ENCODE measurements around the gene AMOTL2. TPM values are rescaled to one million over a fixed set of nuclear protein-coding genes. Genes with fewer than 3 reads are reported as not detected.

AMOTL2 gene
- total and polyA plus RNA-seq, 2 donors (not counting 3 experiments of a cell fraction or from before 2014, with no cell fraction given) = 130 to 145 TPM

- dilution Hi-C loops (cut with MboI; ENCODE audit: extremely low pct_ligation_motif_present, low sequenced_read_pairs) (no loop called here), intact Hi-C loops (cut with micrococcal nuclease) (loop anchor here (1.0 to 2.0 kb wide), 6 partner anchors 12 to 371 kb away; partner anchors contain the start of gene AMOTL2)
- TF ChIP-seq MYC (IDR thresholded peaks at IDR 0.05; ENCODE audit: low read depth, low read length) (no peak), FOS (IDR thresholded peaks at IDR 0.05; ENCODE audit: borderline replicate concordance, insufficient read depth, low read length) (peak; percentile 37), JUN (IDR thresholded peaks at IDR 0.05; ENCODE audit: borderline replicate concordance, insufficient read depth, insufficient read length, low read depth) (no peak), EZH2 (IDR thresholded peaks at IDR 0.05; ENCODE audit: borderline replicate concordance, low read depth, low read length, severe bottlenecking) (no peak), POLR2AphosphoS5 (IDR thresholded peaks at IDR 0.05; ENCODE audit: insufficient read depth, low read depth, low read length) (peak; percentile 33), GATA2 (IDR thresholded peaks at IDR 0.05; ENCODE audit: insufficient read depth, insufficient read length, low read depth, low read length) (no peak), POLR2A (IDR thresholded peaks at IDR 0.05; ENCODE audit: low read depth, low read length) (peak; percentile 57)
- TF ChIP-seq, protein P1, sequence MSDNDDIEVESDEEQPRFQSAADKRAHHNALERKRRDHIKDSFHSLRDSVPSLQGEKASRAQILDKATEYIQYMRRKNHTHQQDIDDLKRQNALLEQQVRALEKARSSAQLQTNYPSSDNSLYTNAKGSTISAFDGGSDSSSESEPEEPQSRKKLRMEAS (IDR thresholded peaks at IDR 0.05; ENCODE audit: insufficient read depth, insufficient read length) = no peak
- TF ChIP-seq, protein P2, sequence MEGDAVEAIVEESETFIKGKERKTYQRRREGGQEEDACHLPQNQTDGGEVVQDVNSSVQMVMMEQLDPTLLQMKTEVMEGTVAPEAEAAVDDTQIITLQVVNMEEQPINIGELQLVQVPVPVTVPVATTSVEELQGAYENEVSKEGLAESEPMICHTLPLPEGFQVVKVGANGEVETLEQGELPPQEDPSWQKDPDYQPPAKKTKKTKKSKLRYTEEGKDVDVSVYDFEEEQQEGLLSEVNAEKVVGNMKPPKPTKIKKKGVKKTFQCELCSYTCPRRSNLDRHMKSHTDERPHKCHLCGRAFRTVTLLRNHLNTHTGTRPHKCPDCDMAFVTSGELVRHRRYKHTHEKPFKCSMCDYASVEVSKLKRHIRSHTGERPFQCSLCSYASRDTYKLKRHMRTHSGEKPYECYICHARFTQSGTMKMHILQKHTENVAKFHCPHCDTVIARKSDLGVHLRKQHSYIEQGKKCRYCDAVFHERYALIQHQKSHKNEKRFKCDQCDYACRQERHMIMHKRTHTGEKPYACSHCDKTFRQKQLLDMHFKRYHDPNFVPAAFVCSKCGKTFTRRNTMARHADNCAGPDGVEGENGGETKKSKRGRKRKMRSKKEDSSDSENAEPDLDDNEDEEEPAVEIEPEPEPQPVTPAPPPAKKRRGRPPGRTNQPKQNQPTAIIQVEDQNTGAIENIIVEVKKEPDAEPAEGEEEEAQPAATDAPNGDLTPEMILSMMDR (IDR thresholded peaks at IDR 0.05; ENCODE audit: extremely low read depth in 1 of 2, insufficient read depth in 1 of 2, low read depth in 1 of 2, low read length in 2 of 2) = no peak
- FAIRE-seq (peak; percentile 98), DNase-seq (ENCODE audit: low read depth, low spot score) (peak; percentile 85)
- peaks cover 39% of the 10 kb centered on the region for H3K4me1 ChIP-seq (ENCODE audit: control insufficient read depth, extremely low read depth, insufficient read depth, low read length)
- peak overlapping the region; percentile 25 for H3K9ac ChIP-seq (replicated peaks; ENCODE audit: extremely low read depth, insufficient read depth, low read length)
- no peaks in the 10 kb centered on the region for H3K9me1 ChIP-seq (replicated peaks; ENCODE audit: control insufficient read depth, extremely low read depth, insufficient read depth, low read length)
- peak overlapping the region; percentile 87 for H3K27ac ChIP-seq (ENCODE audit: insufficient read depth, low read depth, low read length)
- H3K4me2 ChIP-seq (ENCODE audit: insufficient read depth, low read length) = peak overlapping the region; percentile 55
- peak overlapping the region in 1 of 3 experiments; percentile 0 for H3K4me3 ChIP-seq (replicated peaks in 1 of 3; ENCODE audit: insufficient read depth in 1 of 3, low read depth in 1 of 3, low read length in 3 of 3)
- H3K9me3 ChIP-seq (replicated peaks; ENCODE audit: control insufficient read depth, insufficient read depth, low read length) = no peaks in the 10 kb centered on the region
- H3K27me3 ChIP-seq (ENCODE audit: control insufficient read depth in 2 of 2, insufficient read depth in 2 of 2, low read length in 2 of 2) = no peaks in the 10 kb centered on the region
- POLR2A ChIA-PET = interaction anchor here (1.2 to 4.1 kb wide), 10 partner anchors 12 to 168 kb away, joined by 3 to 63 read pairs (median 4); partner anchors contain the start of gene AMOTL2
- H4K20me1 ChIP-seq (replicated peaks; ENCODE audit: control insufficient read depth, extremely low read depth, insufficient read depth, low read length) = no peaks in the 10 kb centered on the region
- no peaks in the 10 kb centered on the region for H3K79me2 ChIP-seq (ENCODE audit: control insufficient read depth, insufficient read depth, low read length)
- H3K36me3 ChIP-seq (ENCODE audit: control insufficient read depth in 2 of 2, extremely low read depth in 1 of 2, insufficient read depth in 2 of 2, low read length in 2 of 2) = no peaks in the 10 kb centered on the region
- CTCF ChIA-PET = interaction anchor here (0.8 to 13.9 kb wide), 11 partner anchors 10 to 170 kb away, joined by 3 to 296 read pairs (median 4); partner anchors contain the start of genes AMOTL2, ANAPC13 and CEP63
- H2AFZ ChIP-seq (ENCODE audit: low read depth, low read length) = peak overlapping the region; percentile 29
- BruUV-seq (replicated peaks) = no TSS peak
These were observed 58.8 kb downstream of the AMOTL2 start for GRCh38 chr3:134315286-134316106.

Data from endothelial cell of umbilical vein (primary cell).